ENCODE results near the gene TLN1. TPM values are rescaled to one million over a fixed set of nuclear protein-coding genes. Genes with fewer than 3 reads are reported as not detected.

The TLN1 gene
- total and polyA plus RNA-seq, 2 of the 4 experiments (the other 2 are of a cell fraction), result 228 to 346 TPM

DNA sequence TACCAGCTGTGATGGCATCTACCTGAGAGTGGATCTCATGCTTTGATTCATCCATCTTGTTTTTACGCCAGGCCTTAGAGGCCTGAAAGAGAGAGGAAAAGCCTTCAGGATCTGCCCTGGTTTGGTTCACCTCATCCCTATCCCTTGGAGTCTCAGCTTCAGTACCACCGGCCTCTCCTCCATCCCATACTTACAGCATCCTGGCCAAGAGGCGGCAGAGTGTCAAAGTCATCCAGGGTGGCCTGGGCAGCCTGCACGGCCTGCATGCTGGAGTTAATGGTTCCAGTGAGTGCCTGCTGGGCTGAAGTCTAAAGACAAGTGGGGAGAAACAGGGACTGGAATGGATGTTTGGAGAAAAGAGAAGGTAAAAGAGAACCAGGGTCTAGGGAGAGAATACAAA, 12.4 kb downstream of the TLN1 start:
- no peak overlapping the region for H3K14ac ChIP-seq (replicated peaks; ENCODE audit: low read depth, low read length)
- H3K27me3 ChIP-seq (ENCODE audit: control insufficient read depth, insufficient read depth, low read length), result no peaks in the 10 kb centered on the region
- no peak overlapping the region for H3K4me3 ChIP-seq (ENCODE audit: insufficient read depth, low read depth, low read length)
- no peak overlapping the region for H2AK9ac ChIP-seq (replicated peaks; ENCODE audit: low read depth, low read length, poor library complexity)
- no peak overlapping the region for H3K23ac ChIP-seq (ENCODE audit: low read depth, low read length)
- no peak overlapping the region for H3K27ac ChIP-seq (ENCODE audit: insufficient read depth, low read length)
- no peak overlapping the region for H2AK5ac ChIP-seq (ENCODE audit: low read depth, low read length)
- intact Hi-C loops (cut with micrococcal nuclease), result no loop called here
- DNase-seq (no peak), ATAC-seq (ENCODE audit: low read depth) (no peak)
- no peak overlapping the region for H2BK120ac ChIP-seq (ENCODE audit: low read depth, low read length)
- H2AFZ ChIP-seq (replicated peaks; ENCODE audit: low read length, poor library complexity), result no peak overlapping the region
- H3K9me3 ChIP-seq (ENCODE audit: control insufficient read depth, insufficient read depth, low read length), result no peaks in the 10 kb centered on the region
- 0 out of 2 replicates have a peak, but pooled peaks cover 2% of the 10 kb centered on the region for H3K9me1 ChIP-seq (ENCODE audit: insufficient read depth, low read length)
- TF ChIP-seq RCOR1 (IDR thresholded peaks at IDR 0.05; ENCODE audit: insufficient replicate concordance, low read length) (no peak), POLR2A (IDR thresholded peaks at IDR 0.05; ENCODE audit: low read depth, low read length) (no peak), MAZ (IDR thresholded peaks at IDR 0.05; ENCODE audit: borderline replicate concordance, low read depth, low read length) (no peak)
- peaks cover 36% of the 10 kb centered on the region for H4K20me1 ChIP-seq (ENCODE audit: insufficient read depth, low read length)
- in situ Hi-C loops (cut with MboI; ENCODE audit: low sequenced_read_pairs), result no loop called here
- H3K4me2 ChIP-seq (ENCODE audit: low read depth, low read length), result no peak overlapping the region
- H4K8ac ChIP-seq (ENCODE audit: low read depth in 2 of 2, low read length in 2 of 2), result 0 out of 4 replicates have a peak overlapping the region, but pooled peaks of 1 of the 2 experiments have one; percentile 12
- peaks cover 87% of the 10 kb centered on the region for H3K36me3 ChIP-seq (ENCODE audit: control insufficient read depth, insufficient read depth, low read length)
- H2BK5ac ChIP-seq (ENCODE audit: low read depth, low read length, poor library complexity, severe bottlenecking), result no peak overlapping the region
- H3K79me1 ChIP-seq (ENCODE audit: low read depth in 1 of 2, low read length in 2 of 2), result peaks cover 54 to 84% of the 10 kb centered on the region in 2 experiments
- POLR2A ChIA-PET (ENCODE audit: unreplicated experiment), result no interaction called here
- H3K4ac ChIP-seq (ENCODE audit: low read depth, low read length), result no peak overlapping the region
- H3K4me1 ChIP-seq (ENCODE audit: control insufficient read depth, insufficient read depth, low read length), result no peaks in the 10 kb centered on the region
- H3K9ac ChIP-seq (ENCODE audit: low read depth, low read length), result no peak overlapping the region
- no peak overlapping the region for H3K56ac ChIP-seq (ENCODE audit: extremely low read depth, insufficient read depth, low read length)
- no peak overlapping the region for H3K18ac ChIP-seq (ENCODE audit: low read depth, low read length)
- CTCF ChIA-PET, result no interaction called here
- H2BK20ac ChIP-seq (ENCODE audit: low read depth, low read length), result no peak overlapping the region
- BruUV-seq (replicated peaks), result TSS peak; percentile 84
- no peak overlapping the region for H4K91ac ChIP-seq (ENCODE audit: insufficient read depth, low read depth, low read length)
- no CpG with 5 or more reads among the region's 4 CpGs for WGBS, 2 experiments (ENCODE audit: extremely low coverage in 2 of 2, insufficient read length in 1 of 2)
- H2BK15ac ChIP-seq (ENCODE audit: low read depth, low read length), result no peak overlapping the region
- no peak overlapping the region for H4K5ac ChIP-seq (ENCODE audit: low read depth, low read length)
- dilution Hi-C loops (cut with HindIII; ENCODE audit: low sequenced_read_pairs, unreplicated experiment), result no loop called here
